ENCODE measurements around the gene KCNJ9. TPM values are rescaled to one million over a fixed set of nuclear protein-coding genes. Genes with fewer than 3 reads are reported as not detected.

Gene KCNJ9
- total and polyA plus RNA-seq, 2 of the 13 experiments (the other 11 are each of a cell fraction or from before 2014, with no cell fraction given), result not detected

GRCh38 chr1:160056648-160057169, 24.6 kb upstream of the KCNJ9 start:
- TF ChIP-seq ZNF709 (CRISPR knock-in tag; IDR thresholded peaks at IDR 0.05) (no peak), GMEB1 (CRISPR knock-in tag; IDR thresholded peaks at IDR 0.05; ENCODE audit: borderline replicate concordance) (no peak), ASH2L (IDR thresholded peaks at IDR 0.05; ENCODE audit: insufficient read length, low read depth, low read length) (no peak), NPAS2 (CRISPR knock-in tag; IDR thresholded peaks at IDR 0.05; ENCODE audit: borderline replicate concordance) (no peak), TRIM24 (CRISPR knock-in tag; IDR thresholded peaks at IDR 0.05) (no peak), ZNF775 (CRISPR knock-in tag; IDR thresholded peaks at IDR 0.05; ENCODE audit: borderline replicate concordance) (no peak), ZNF556 (CRISPR knock-in tag; IDR thresholded peaks at IDR 0.05; ENCODE audit: borderline replicate concordance) (no peak), ATF7-NPFF (CRISPR knock-in tag; IDR thresholded peaks at IDR 0.05; ENCODE audit: low read depth) (no peak), POLR2A (IDR thresholded peaks at IDR 0.05; ENCODE audit: insufficient read depth in 1 of 2, low read depth in 2 of 2, low read length in 2 of 2) (no peak), MED13 (CRISPR knock-in tag; IDR thresholded peaks at IDR 0.05) (no peak), ZSCAN30 (CRISPR knock-in tag; IDR thresholded peaks at IDR 0.05) (no peak), ZEB1 (IDR thresholded peaks at IDR 0.05; ENCODE audit: insufficient replicate concordance, low read depth) (no peak), RFXANK (CRISPR knock-in tag; IDR thresholded peaks at IDR 0.05) (no peak), CCAR2 (optimal IDR thresholded peaks at IDR 0.05; ENCODE audit: low read depth, low read length) (no peak), ZNF720 (CRISPR knock-in tag; IDR thresholded peaks at IDR 0.05) (no peak), ZFYVE20 (CRISPR knock-in tag; IDR thresholded peaks at IDR 0.05; ENCODE audit: borderline replicate concordance, low read depth) (no peak), MEIS2 (CRISPR knock-in tag; IDR thresholded peaks at IDR 0.05) (no peak)
- Histone ChIP-seq H3K36me3 (replicated peaks in 1 of 2; ENCODE audit: control insufficient read depth in 1 of 2, insufficient read depth in 2 of 2, low read length in 2 of 2) (no peaks in the 10 kb centered on the region; a peak in 1 of 5 replicates), H3K27me3 (ENCODE audit: control insufficient read depth in 1 of 2, insufficient read depth in 2 of 2, low read length in 2 of 2) (no peaks in the 10 kb centered on the region), H3K27ac (ENCODE audit: extremely low read length, insufficient read depth, low read length) (no peak overlapping the region), H3K9ac (ENCODE audit: insufficient read depth, low read depth, low read length) (no peak overlapping the region), H3K9me3 (ENCODE audit: low read length) (no peaks in the 10 kb centered on the region), H2AFZ (ENCODE audit: low read length) (no peak overlapping the region), H3K4me2 (ENCODE audit: low read depth, low read length) (no peak overlapping the region), H3K79me2 (ENCODE audit: insufficient read depth, low read length) (no peaks in the 10 kb centered on the region), H4K20me1 (ENCODE audit: insufficient read depth, low read length) (no peaks in the 10 kb centered on the region), H3K4me1 (ENCODE audit: insufficient read depth, low read length) (peaks cover 81% of the 10 kb centered on the region), H3K4me3 (replicated peaks in 1 of 3; ENCODE audit: insufficient read depth in 1 of 3, low read depth in 2 of 3, low read length in 3 of 3) (no peak overlapping the region)
- CTCF ChIA-PET (ENCODE audit: low intra/inter-chr PET ratio, low total read pairs), result no interaction called here
- DNase-seq (ENCODE audit: low spot score) (peak; percentile 50), ATAC-seq (no peak), FAIRE-seq (no peak)
- WGBS (ENCODE audit: low lambda C conversion rate), result 90% methylated on average over 1 of the region's 1 CpG
- no TSS peak for BruUV-seq (replicated peaks)
- in situ Hi-C loops (cut with HindIII; ENCODE audit: extremely low pct_ligation_motif_present, low pct_unique_long_range_greater_than_20kb), result no loop called here
- POLR2A ChIA-PET, result no interaction called here
- intact Hi-C loops (cut with micrococcal nuclease; ENCODE audit: unreplicated experiment), result no loop called here
